Stimulated activated memory B cell treated with anti-CD40 and anti-IgM and Interleukin-4, amounts not matched to agents 10 μg/mL and 1 μg/mL and 100 μg/mL, for 72 hours (primary cell): ENCODE results near the gene CNN1.
"Not testable (repeated sequence)": the region's sequence is repeated elsewhere in the genome, so short reads cannot be mapped to it uniquely, and the experiment has no call there.

ENCODE experiments used
- ATAC-seq: fragments of 150-1000 bp; cut with Tn5 transposase; 2 replicates; pipeline ENCODE4 v1.10.0; 2021
- H3K27ac Mint-ChIP-seq: one replicate; pipeline ENCODE4 v1.8.0; 2022; ENCODE audit warnings: mild to moderate bottlenecking, mixed read lengths
- H3K27me3 Mint-ChIP-seq: one replicate; pipeline ENCODE4 v1.8.0; 2022; ENCODE audit warnings: mixed read lengths
- H3K36me3 Mint-ChIP-seq: one replicate; pipeline ENCODE4 v1.8.0; 2022; ENCODE audit warnings: mixed read lengths
- H3K4me1 Mint-ChIP-seq: one replicate; pipeline ENCODE4 v1.8.0; 2022; ENCODE audit warnings: mixed read lengths
- H3K4me3 Mint-ChIP-seq: one replicate; pipeline ENCODE4 v1.8.0; 2022; ENCODE audit warnings: mild to moderate bottlenecking, moderate library complexity, mixed read lengths
- H3K9me3 Mint-ChIP-seq: one replicate; pipeline ENCODE4 v1.8.0; 2022; ENCODE audit warnings: mixed read lengths

The CNN1 gene

DNA sequence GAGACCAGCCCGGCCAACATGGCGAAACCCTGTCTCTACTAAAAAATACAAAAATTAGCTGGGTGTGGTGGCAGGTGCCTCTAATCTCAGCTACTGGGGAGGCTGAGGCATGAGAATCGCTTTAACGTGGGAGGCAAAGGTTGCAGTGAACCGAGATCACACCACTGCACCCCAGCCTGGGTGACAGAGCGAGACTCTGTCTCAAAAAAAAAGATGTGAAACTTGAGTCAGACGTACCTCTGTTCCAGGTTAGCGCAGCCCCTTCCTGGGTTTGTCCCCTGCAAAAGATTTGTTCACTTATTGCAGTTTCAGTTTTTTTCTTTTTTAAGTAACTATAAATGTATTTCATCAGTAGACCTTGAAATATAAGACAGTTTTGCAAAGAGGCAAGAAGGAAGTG, 61.1 kb downstream of the CNN1 start:
- Mint-ChIP-seq H3K4me1 (peaks cover 46% of the 10 kb centered on the region), H3K4me3 (peak overlapping the region; percentile 5), H3K36me3 (peaks cover 29% of the 10 kb centered on the region), H3K27ac (peak overlapping the region; percentile 24)
- H3K9me3 Mint-ChIP-seq, H3K27me3 Mint-ChIP-seq, ATAC-seq: not testable (repeated sequence)
